Body of pancreas (tissue), 4 donors: ENCODE data around the gene GNAO1.

Source experiments
- CTCF ChIP-seq, 7 experiments: fragments of 450-650 bp in 4 of 7; fragments of 200-600 bp in 3 of 7; sonication (generic) in 3 of 7; IDR thresholded peaks; one replicate each; pipeline ENCODE4 v1.5.1; 2016 to 2019; ENCODE audit warnings: antibody characterized with exemption in 7 of 7
- POLR2A ChIP-seq, 3 donors: fragments of 450-650 bp; IDR thresholded peaks; one replicate each; pipeline ENCODE4 v1.6.1; 2016; ENCODE audit warnings: antibody characterized with exemption in 3 of 3, mild to moderate bottlenecking in 2 of 3

GRCh38 chr16:56327071-56327928 is 136.0 kb downstream of the GNAO1 start:
- TF ChIP-seq CTCF (IDR thresholded peaks at IDR 0.05) (no peak), POLR2A (IDR thresholded peaks at IDR 0.05) (no peak)
